ENCODE measurements around the gene DTD1.

DTD1 gene

GRCh38 chr20:18662279-18663040 is 74.6 kb downstream of the DTD1 start:
- no peaks in the 10 kb centered on the region for H3K9me3 ChIP-seq
- TF ChIP-seq CTCF (IDR thresholded peaks at IDR 0.05) = no peak
- intact Hi-C loops (cut with DNase I; ENCODE audit: low total_unique reads) = no loop called here
- no peaks in the 10 kb centered on the region for H3K4me1 ChIP-seq
- no peak overlapping the region for H3K4me3 ChIP-seq
- H3K36me3 ChIP-seq = no peaks in the 10 kb centered on the region
- DNase-seq = no peak
- no peaks in the 10 kb centered on the region for H3K27me3 ChIP-seq
- no peak overlapping the region for H3K27ac ChIP-seq

GRCh38 chr20:18663932-18664331 is 76.1 kb downstream of the DTD1 start:
- H3K4me1 ChIP-seq = no peaks in the 10 kb centered on the region
- H3K36me3 ChIP-seq = no peaks in the 10 kb centered on the region
- intact Hi-C loops (cut with DNase I; ENCODE audit: low total_unique reads) = no loop called here
- H3K27ac ChIP-seq = no peak overlapping the region
- TF ChIP-seq CTCF (IDR thresholded peaks at IDR 0.05) = no peak
- H3K27me3 ChIP-seq = no peaks in the 10 kb centered on the region
- no peaks in the 10 kb centered on the region for H3K9me3 ChIP-seq
- H3K4me3 ChIP-seq = no peak overlapping the region
- no peak for DNase-seq

GRCh38 chr20:18665135-18665534 is 77.3 kb downstream of the DTD1 start:
- no peak for DNase-seq
- intact Hi-C loops (cut with DNase I; ENCODE audit: low total_unique reads) = no loop called here
- Histone ChIP-seq H3K36me3 (no peaks in the 10 kb centered on the region), H3K4me3 (no peak overlapping the region), H3K27me3 (no peaks in the 10 kb centered on the region), H3K4me1 (no peaks in the 10 kb centered on the region), H3K9me3 (no peaks in the 10 kb centered on the region), H3K27ac (no peak overlapping the region)
- TF ChIP-seq CTCF (IDR thresholded peaks at IDR 0.05) = no peak

GRCh38 chr20:18666803-18667415 is 79.1 kb downstream of the DTD1 start:
- no peak for TF ChIP-seq CTCF (IDR thresholded peaks at IDR 0.05)
- H3K36me3 ChIP-seq = no peaks in the 10 kb centered on the region
- no peaks in the 10 kb centered on the region for H3K9me3 ChIP-seq
- no peaks in the 10 kb centered on the region for H3K4me1 ChIP-seq
- H3K27ac ChIP-seq = no peak overlapping the region
- H3K27me3 ChIP-seq = no peaks in the 10 kb centered on the region
- no peak for DNase-seq
- H3K4me3 ChIP-seq = no peak overlapping the region
- intact Hi-C loops (cut with DNase I; ENCODE audit: low total_unique reads) = no loop called here

- H3K36me3 ChIP-seq = no peaks in the 10 kb centered on the region
- no peaks in the 10 kb centered on the region for H3K4me1 ChIP-seq
- H3K9me3 ChIP-seq = no peaks in the 10 kb centered on the region
- H3K4me3 ChIP-seq = no peak overlapping the region
- no peaks in the 10 kb centered on the region for H3K27me3 ChIP-seq
- H3K27ac ChIP-seq = no peak overlapping the region
- no peak for DNase-seq
- intact Hi-C loops (cut with DNase I; ENCODE audit: low total_unique reads) = no loop called here
- TF ChIP-seq CTCF (IDR thresholded peaks at IDR 0.05) = no peak
These were observed 81.6 kb downstream of the DTD1 start for GRCh38 chr20:18669241-18670019.

Data from tibial artery (tissue), 4 donors.